Activated naive CD4-positive, alpha-beta T cell treated with anti-CD3 and anti-CD28 coated beads, Interleukin-2, amount 50 U/mL, for 16 hours (primary cell): ENCODE results near the gene GPRASP1.
"Not testable (repeated sequence)": the region's sequence is repeated elsewhere in the genome, so short reads cannot be mapped to it uniquely, and the experiment has no call there.

Experiments used
- DNase-seq: peaks from one replicate; pipeline ENCODE4 v3.0.0-alpha.2; 2020

Gene GPRASP1

GRCh38 chrX:102651242-102652011, at the start of gene GPRASP1:
TSS of gene GPRASP1 (plus strand) at chrX:102651483. CDS start at chrX:102653914, 2,431 bp downstream.
- peak; percentile 68 for DNase-seq

- DNase-seq: no peak
Observed at GRCh38 chrX:102604327-102604726, 47.0 kb upstream of the GPRASP1 start.

- no peak for DNase-seq
Observed at GRCh38 chrX:102606115-102606514, 45.2 kb upstream of the GPRASP1 start.

GRCh38 chrX:102610905-102611304, 40.4 kb upstream of the GPRASP1 start:
- DNase-seq: no peak

- no peak for DNase-seq
Observed at GRCh38 chrX:102624105-102624504, 27.2 kb upstream of the GPRASP1 start.

- no peak for DNase-seq
Observed at GRCh38 chrX:102627640-102628039, 23.6 kb upstream of the GPRASP1 start.

GRCh38 chrX:102637561-102637960, 13.7 kb upstream of the GPRASP1 start:
- no peak for DNase-seq

- no peak for DNase-seq
Observed at GRCh38 chrX:102650903-102651241, 411 bp upstream of the GPRASP1 start.

GRCh38 chrX:102652031-102652688, 877 bp downstream of the GPRASP1 start:
- peak; percentile 56 for DNase-seq

- DNase-seq: no peak
Observed at GRCh38 chrX:102654696-102655095, 3.4 kb downstream of the GPRASP1 start.

GRCh38 chrX:102658556-102658955, 7.3 kb downstream of the GPRASP1 start:
- DNase-seq: no peak

- peak; percentile 83 for DNase-seq
Observed at GRCh38 chrX:102659790-102660757, 8.8 kb downstream of the GPRASP1 start.

GRCh38 chrX:102663820-102664219, 12.5 kb downstream of the GPRASP1 start:
- DNase-seq: not testable (repeated sequence)

- DNase-seq: not testable (repeated sequence)
Observed at GRCh38 chrX:102667034-102667433, 15.8 kb downstream of the GPRASP1 start.

- DNase-seq: no peak
Observed at GRCh38 chrX:102669526-102669925, 18.2 kb downstream of the GPRASP1 start.

GRCh38 chrX:102672856-102673255, 21.6 kb downstream of the GPRASP1 start:
- no peak for DNase-seq

GRCh38 chrX:102677479-102677878, 26.2 kb downstream of the GPRASP1 start:
- not testable (repeated sequence) for DNase-seq

- DNase-seq: no peak
Observed at GRCh38 chrX:102684772-102685520, 33.7 kb downstream of the GPRASP1 start.

GRCh38 chrX:102694749-102695148, 43.5 kb downstream of the GPRASP1 start:
- no peak for DNase-seq

- no peak for DNase-seq
Observed at GRCh38 chrX:102696306-102696705, 45.0 kb downstream of the GPRASP1 start.

- DNase-seq: no peak
Observed at GRCh38 chrX:102697494-102697893, 46.2 kb downstream of the GPRASP1 start.
